HepG2 (cell line): Measurements from ENCODE around the gene RPL23. TPM values are rescaled to one million over a fixed set of nuclear protein-coding genes. Genes with fewer than 3 reads are reported as not detected.

Source experiments
- AKAP8 ChIP-seq: sonication (generic); formaldehyde crosslinking; IDR thresholded peaks from 2 replicates; pipeline ENCODE4 v1.5.1; 2020; ENCODE audit warnings: mild to moderate bottlenecking, missing genetic modification reagents
- ATM ChIP-seq: fragments of 450-650 bp; IDR thresholded peaks from 2 replicates; pipeline ENCODE4 v1.7.1; 2017; ENCODE audit warnings: mild to moderate bottlenecking, borderline replicate concordance
- CCAR2 ChIP-seq: fragments of 200-400 bp; formaldehyde crosslinking; optimal IDR thresholded peaks from 2 replicates; pipeline ENCODE3; 2018; ENCODE audit warnings: low read depth, mild to moderate bottlenecking, low read length, moderate library complexity
- CENPT ChIP-seq: sonication (generic); formaldehyde crosslinking; IDR thresholded peaks from 2 replicates; pipeline ENCODE4 v1.8.0; 2022; ENCODE audit warnings: low read depth, mild to moderate bottlenecking, moderate library complexity, missing genetic modification reagents
- LCORL ChIP-seq, 2 experiments: fragments of 450-650 bp in 1 of 2; sonication (generic) in 1 of 2; formaldehyde crosslinking in 1 of 2; IDR thresholded peaks; 2 replicates each; pipeline versions ENCODE4 v1.5.0 to v1.6.1; 2017 to 2020; ENCODE audit warnings: antibody characterized with exemption in 1 of 2, missing genetic modification reagents in 1 of 2
- MBD4 ChIP-seq: IDR thresholded peaks from 2 replicates; pipeline ENCODE4 v1.6.1; 2012; ENCODE audit warnings: low read length, inconsistent platforms, borderline replicate concordance
- MEIS1 ChIP-seq: sonication (generic); formaldehyde crosslinking; IDR thresholded peaks from 2 replicates; pipeline ENCODE4 v1.9.0; 2021; ENCODE audit warnings: mild to moderate bottlenecking, missing genetic modification reagents, moderate library complexity, borderline replicate concordance
- MIER2 ChIP-seq: IDR thresholded peaks from 2 replicates; pipeline ENCODE4 v1.6.1; 2016; ENCODE audit warnings: missing biosample characterization, missing genetic modification reagents
- NCOR1 ChIP-seq: fragments of 200-600 bp; sonication (generic); IDR thresholded peaks from 2 replicates; pipeline ENCODE4 v1.7.0; 2017; ENCODE audit warnings: antibody characterized with exemption, low read length, borderline replicate concordance
- RBM22 ChIP-seq: fragments of 200-400 bp; formaldehyde crosslinking; optimal IDR thresholded peaks from 2 replicates; pipeline ENCODE3; 2017; ENCODE audit warnings: mild to moderate bottlenecking, low read length, moderate library complexity
- ZNF333 ChIP-seq: sonication (generic); formaldehyde crosslinking; IDR thresholded peaks from 2 replicates; pipeline ENCODE4 v1.4.0; 2020; ENCODE audit warnings: mild to moderate bottlenecking, missing genetic modification reagents, borderline replicate concordance
- ZNF543 ChIP-seq: sonication (generic); formaldehyde crosslinking; IDR thresholded peaks from 2 replicates; pipeline ENCODE4 v1.4.0; 2020; ENCODE audit warnings: mild to moderate bottlenecking, missing genetic modification reagents
- ZNF790 ChIP-seq: sonication (generic); formaldehyde crosslinking; IDR thresholded peaks from 2 replicates; pipeline ENCODE4 v1.8.0; 2022; ENCODE audit warnings: missing genetic modification reagents, mild to moderate bottlenecking, borderline replicate concordance
- polyA plus RNA-seq, 8 experiments: library from polyadenylated mRNA; depleted of rRNA in 3 of 8; stranded (reverse) in 7 of 8; unstranded in 1 of 8; fragments of >200 nt; fragmentation: Illumina TruSeq in 4 of 8; extraction: Trizol in 4 of 8; gene quantifications; 2 replicates each; pipeline versions ENCODE4 v1.2.1 to v1.2.3, GENCODE V29; 2011 to 2016; ENCODE audit warnings: low read depth in 4 of 8, missing spikeins in 1 of 8, mixed read lengths in 1 of 8; ENCODE audit not compliant: insufficient read depth in 1 of 8
- total RNA-seq, 5 experiments: library from RNA; depleted of rRNA; stranded (reverse); fragments of >200 nt; fragmentation: Illumina TruSeq; extraction: Trizol; gene quantifications; 2 replicates each; pipeline ENCODE4 v1.2.3, GENCODE V29; 2016; ENCODE audit warnings: low read depth in 1 of 5
- TF ChIP-seq, protein P1 (sequence below): sonication (generic); formaldehyde crosslinking; IDR thresholded peaks from 2 replicates; pipeline ENCODE4 v1.8.1; 2022; ENCODE audit warnings: mild to moderate bottlenecking, missing genetic modification reagents
- TF ChIP-seq, protein P2 (sequence below): sonication (generic); formaldehyde crosslinking; conservative IDR thresholded peaks from 2 replicates; pipeline ENCODE4 v1.5.0; 2020; ENCODE audit warnings: missing genetic modification reagents
- TF ChIP-seq, protein P3 (sequence below): sonication (generic); formaldehyde crosslinking; IDR thresholded peaks from 2 replicates; pipeline ENCODE4 v1.5.1; 2020; ENCODE audit warnings: mild to moderate bottlenecking, missing genetic modification reagents
- TF ChIP-seq, protein P4 (sequence below): sonication (generic); formaldehyde crosslinking; IDR thresholded peaks from 2 replicates; pipeline ENCODE4 v1.4.0; 2020; ENCODE audit warnings: mild to moderate bottlenecking, missing genetic modification reagents
- TF ChIP-seq, protein P5 (sequence below): IDR thresholded peaks from 2 replicates; pipeline ENCODE4 v1.6.1; 2016; ENCODE audit warnings: missing biosample characterization, missing genetic modification reagents, low read depth

The RPL23 gene
- total and polyA plus RNA-seq, 2 of the 13 experiments (the other 11 are each of a cell fraction or from before 2014, with no cell fraction given) = 2,790 to 4,860 TPM

DNA sequence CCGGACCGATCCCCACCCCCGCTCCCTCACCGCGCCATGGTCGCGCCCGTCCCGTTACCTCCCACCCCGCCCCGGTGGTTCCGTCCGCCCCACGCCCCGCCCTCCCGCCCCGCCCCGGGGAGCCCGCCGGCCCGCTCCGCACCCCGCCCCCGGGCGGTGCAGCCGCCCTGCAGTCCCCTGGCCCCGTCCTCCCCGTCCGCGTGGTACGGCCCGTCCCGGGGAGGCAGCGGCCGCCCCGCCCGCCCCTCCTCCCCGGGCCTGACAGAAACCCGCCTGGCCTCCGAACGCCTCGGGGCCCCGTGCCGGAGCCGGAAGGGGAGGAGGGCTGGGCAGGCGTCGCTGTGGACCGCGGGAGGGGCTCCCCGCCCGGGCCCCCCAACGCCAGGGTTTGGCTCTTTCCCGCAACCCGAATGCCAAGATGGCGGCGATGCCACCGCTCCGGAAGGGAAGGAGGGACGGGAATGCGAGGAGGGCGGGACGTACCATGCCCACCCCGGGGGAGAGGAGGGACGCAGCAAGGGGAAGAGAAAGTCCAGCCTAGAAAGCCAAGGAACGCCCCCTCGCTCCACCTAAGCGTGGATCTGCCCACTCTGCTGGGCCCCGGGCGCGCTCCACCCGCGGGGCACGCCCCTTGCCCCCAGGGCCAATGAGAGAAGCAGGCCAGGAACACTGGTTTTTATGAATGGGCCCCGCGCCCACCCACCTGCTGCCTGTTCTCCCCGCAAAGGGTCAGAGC, 53.9 kb downstream of the RPL23 start, which contains the start of gene PIP4K2B (continued):
- TF ChIP-seq, protein P1, sequence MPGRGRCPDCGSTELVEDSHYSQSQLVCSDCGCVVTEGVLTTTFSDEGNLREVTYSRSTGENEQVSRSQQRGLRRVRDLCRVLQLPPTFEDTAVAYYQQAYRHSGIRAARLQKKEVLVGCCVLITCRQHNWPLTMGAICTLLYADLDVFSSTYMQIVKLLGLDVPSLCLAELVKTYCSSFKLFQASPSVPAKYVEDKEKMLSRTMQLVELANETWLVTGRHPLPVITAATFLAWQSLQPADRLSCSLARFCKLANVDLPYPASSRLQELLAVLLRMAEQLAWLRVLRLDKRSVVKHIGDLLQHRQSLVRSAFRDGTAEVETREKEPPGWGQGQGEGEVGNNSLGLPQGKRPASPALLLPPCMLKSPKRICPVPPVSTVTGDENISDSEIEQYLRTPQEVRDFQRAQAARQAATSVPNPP (CRISPR knock-in tag) = no peak
- TF ChIP-seq CENPT = no peak
- TF ChIP-seq MEIS1 (CRISPR knock-in tag) = 0 out of 2 replicates have a peak, but pooled peaks have one; percentile 42
- TF ChIP-seq AKAP8 (CRISPR knock-in tag) = no peak; the same call in 1 of the 2 replicates
- no peak for TF ChIP-seq LCORL (IDR thresholded peaks at IDR 0.05)
- peak; percentile 53; the same call in 1 of the 2 replicates for TF ChIP-seq LCORL (CRISPR knock-in tag; IDR thresholded peaks at IDR 0.05)
- TF ChIP-seq ZNF790 = no peak
- TF ChIP-seq ZNF333 (CRISPR knock-in tag) = no peak
- no peak; the same call in 1 of the 2 replicates for TF ChIP-seq MIER2 (CRISPR knock-in tag)
- TF ChIP-seq CCAR2 = peak; percentile 56
- TF ChIP-seq NCOR1 = no peak; the same call in 1 of the 2 replicates
- TF ChIP-seq, protein P2, sequence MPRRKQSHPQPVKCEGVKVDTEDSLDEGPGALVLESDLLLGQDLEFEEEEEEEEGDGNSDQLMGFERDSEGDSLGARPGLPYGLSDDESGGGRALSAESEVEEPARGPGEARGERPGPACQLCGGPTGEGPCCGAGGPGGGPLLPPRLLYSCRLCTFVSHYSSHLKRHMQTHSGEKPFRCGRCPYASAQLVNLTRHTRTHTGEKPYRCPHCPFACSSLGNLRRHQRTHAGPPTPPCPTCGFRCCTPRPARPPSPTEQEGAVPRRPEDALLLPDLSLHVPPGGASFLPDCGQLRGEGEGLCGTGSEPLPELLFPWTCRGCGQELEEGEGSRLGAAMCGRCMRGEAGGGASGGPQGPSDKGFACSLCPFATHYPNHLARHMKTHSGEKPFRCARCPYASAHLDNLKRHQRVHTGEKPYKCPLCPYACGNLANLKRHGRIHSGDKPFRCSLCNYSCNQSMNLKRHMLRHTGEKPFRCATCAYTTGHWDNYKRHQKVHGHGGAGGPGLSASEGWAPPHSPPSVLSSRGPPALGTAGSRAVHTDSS = peak; percentile 58; the same call in 1 of the 2 replicates
- TF ChIP-seq ZNF543 (CRISPR knock-in tag) = no peak
- TF ChIP-seq, protein P3, sequence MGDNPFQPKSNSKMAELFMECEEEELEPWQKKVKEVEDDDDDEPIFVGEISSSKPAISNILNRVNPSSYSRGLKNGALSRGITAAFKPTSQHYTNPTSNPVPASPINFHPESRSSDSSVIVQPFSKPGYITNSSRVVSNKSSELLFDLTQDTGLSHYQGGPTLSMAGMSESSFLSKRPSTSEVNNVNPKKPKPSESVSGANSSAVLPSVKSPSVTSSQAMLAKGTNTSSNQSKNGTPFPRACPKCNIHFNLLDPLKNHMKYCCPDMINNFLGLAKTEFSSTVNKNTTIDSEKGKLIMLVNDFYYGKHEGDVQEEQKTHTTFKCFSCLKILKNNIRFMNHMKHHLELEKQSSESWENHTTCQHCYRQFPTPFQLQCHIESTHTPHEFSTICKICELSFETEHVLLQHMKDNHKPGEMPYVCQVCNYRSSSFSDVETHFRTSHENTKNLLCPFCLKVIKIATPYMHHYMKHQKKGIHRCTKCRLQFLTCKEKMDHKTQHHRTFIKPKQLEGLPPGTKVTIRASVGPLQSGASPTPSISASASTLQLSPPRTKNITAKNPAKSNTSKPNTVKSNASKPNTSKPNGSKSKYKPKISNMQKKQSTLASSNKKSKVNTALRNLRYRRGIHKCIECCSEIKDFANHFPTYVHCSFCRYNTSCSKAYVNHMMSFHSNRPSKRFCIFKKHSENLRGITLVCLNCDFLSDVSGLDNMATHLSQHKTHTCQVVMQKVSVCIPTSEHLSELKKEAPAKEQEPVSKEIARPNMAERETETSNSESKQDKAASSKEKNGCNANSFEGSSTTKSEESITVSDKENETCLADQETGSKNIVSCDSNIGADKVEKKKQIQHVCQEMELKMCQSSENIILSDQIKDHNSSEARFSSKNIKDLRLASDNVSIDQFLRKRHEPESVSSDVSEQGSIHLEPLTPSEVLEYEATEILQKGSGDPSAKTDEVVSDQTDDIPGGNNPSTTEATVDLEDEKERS (CRISPR knock-in tag) = no peak
- TF ChIP-seq ATM = no peak
- peak; percentile 85 for TF ChIP-seq RBM22
- TF ChIP-seq, protein P4, sequence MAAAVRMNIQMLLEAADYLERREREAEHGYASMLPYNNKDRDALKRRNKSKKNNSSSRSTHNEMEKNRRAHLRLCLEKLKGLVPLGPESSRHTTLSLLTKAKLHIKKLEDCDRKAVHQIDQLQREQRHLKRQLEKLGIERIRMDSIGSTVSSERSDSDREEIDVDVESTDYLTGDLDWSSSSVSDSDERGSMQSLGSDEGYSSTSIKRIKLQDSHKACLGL (CRISPR knock-in tag) = no peak
- TF ChIP-seq MBD4 = no peak
- TF ChIP-seq, protein P5, sequence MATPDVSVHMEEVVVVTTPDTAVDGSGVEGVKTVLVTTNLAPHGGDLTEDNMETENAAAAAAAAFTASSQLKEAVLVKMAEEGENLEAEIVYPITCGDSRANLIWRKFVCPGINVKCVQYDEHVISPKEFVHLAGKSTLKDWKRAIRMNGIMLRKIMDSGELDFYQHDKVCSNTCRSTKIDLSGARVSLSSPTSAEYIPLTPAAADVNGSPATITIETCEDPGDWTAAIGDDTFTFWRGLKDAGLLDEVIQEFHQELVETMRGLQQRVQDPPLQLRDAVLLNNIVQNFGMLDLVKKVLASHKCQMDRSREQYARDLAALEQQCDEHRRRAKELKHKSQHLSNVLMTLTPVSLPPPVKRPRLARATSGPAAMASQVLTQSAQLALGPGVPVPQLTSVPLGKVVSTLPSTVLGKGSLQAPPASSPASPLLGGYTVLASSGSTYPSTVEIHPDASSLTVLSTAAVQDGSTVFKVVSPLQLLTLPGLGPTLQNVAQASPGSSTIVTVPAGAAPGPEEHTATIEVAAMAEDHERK (CRISPR knock-in tag) = 0 out of 2 replicates have a peak, but pooled peaks have one; percentile 14
